Ascending aorta (tissue), 2 donors: Measurements from ENCODE around the gene EBPL. TPM values are rescaled to one million over a fixed set of nuclear protein-coding genes. Genes with fewer than 3 reads are reported as not detected.
A peak's percentile ranks its signal among the peaks of the same experiment; 100 is the strongest.

Experiments used
- DNase-seq, 2 donors: peaks; one replicate each; pipeline ENCODE4 v3.0.0-alpha.2; 2019; ENCODE audit warnings: low spot score in 2 of 2
- H3K27ac ChIP-seq, 2 donors: fragments of 200-600 bp; sonication (generic); one replicate each; pipeline ENCODE4 v1.5.1; 2016 to 2017; ENCODE audit warnings: mild to moderate bottlenecking in 1 of 2
- H3K27me3 ChIP-seq: fragments of 200-600 bp; sonication (generic); one replicate; pipeline ENCODE4 v1.5.1; 2017
- H3K36me3 ChIP-seq, 2 donors: fragments of 200-600 bp; sonication (generic); one replicate each; pipeline ENCODE4 v1.5.1; 2016
- H3K4me1 ChIP-seq, 2 donors: fragments of 200-600 bp; sonication (generic); one replicate each; pipeline ENCODE4 v1.5.1; 2016 to 2017; ENCODE audit warnings: mild to moderate bottlenecking in 1 of 2
- H3K4me3 ChIP-seq, 2 donors: fragments of 200-600 bp; sonication (generic); one replicate each; pipeline ENCODE4 v1.5.1; 2016 to 2017; ENCODE audit warnings: mild to moderate bottlenecking in 1 of 2
- H3K9me3 ChIP-seq, 2 donors: fragments of 200-600 bp; sonication (generic); one replicate each; pipeline ENCODE4 v1.5.1; 2016
- CTCF ChIP-seq, 3 experiments: fragments of 200-600 bp in 2 of 3; fragments of 450-650 bp in 1 of 3; sonication (generic) in 2 of 3; IDR thresholded peaks; one replicate each; pipeline ENCODE4 v1.5.1; 2016 to 2019; ENCODE audit warnings: antibody characterized with exemption in 3 of 3, mild to moderate bottlenecking in 1 of 3, moderate library complexity in 1 of 3
- intact Hi-C: fragments of 100-400 bp; cut with DNase I; formaldehyde crosslinking; loops from one replicate; pipeline ENCODE4 v1.15.1; 2023
- total RNA-seq: library from RNA; depleted of rRNA; stranded (reverse); fragments of >200 nt; gene quantifications from one replicate; pipeline ENCODE4 v1.1.0, GENCODE V29; 2016

EBPL gene
- total RNA-seq, 1 donor from 2014 or later, result 18.3 TPM

- intact Hi-C loops, result loop anchor here (5.0 kb wide), 1 partner anchor 194 kb away; no protein-coding TSS in a partner anchor
- H3K4me1 ChIP-seq, result no peaks in the 10 kb centered on the region
- H3K27ac ChIP-seq, result no peak overlapping the region
- no peak for DNase-seq
- no peak overlapping the region for H3K4me3 ChIP-seq
- H3K36me3 ChIP-seq, result no peaks in the 10 kb centered on the region
- no peaks in the 10 kb centered on the region for H3K9me3 ChIP-seq
- no peak for TF ChIP-seq CTCF (IDR thresholded peaks at IDR 0.05)
- H3K27me3 ChIP-seq, result no peaks in the 10 kb centered on the region
Observed at GRCh38 chr13:49653478-49653877, 37.8 kb downstream of the EBPL start.

GRCh38 chr13:49652355-49653305, 38.7 kb downstream of the EBPL start:
- Histone ChIP-seq H3K4me3 (no peak overlapping the region), H3K4me1 (no peaks in the 10 kb centered on the region), H3K36me3 (no peaks in the 10 kb centered on the region), H3K9me3 (no peaks in the 10 kb centered on the region), H3K27me3 (no peaks in the 10 kb centered on the region), H3K27ac (no peak overlapping the region)
- peak in 2 of 3 experiments; percentile 14 to 30 for TF ChIP-seq CTCF (IDR thresholded peaks at IDR 0.05)
- DNase-seq, result no peak
- intact Hi-C loops, result loop anchor here (5.0 kb wide), 1 partner anchor 195 kb away; no protein-coding TSS in a partner anchor

- H3K4me3 ChIP-seq, result no peak overlapping the region
- no peak for DNase-seq
Observed at GRCh38 chr13:49651570-49652354, 39.5 kb downstream of the EBPL start.

DNA sequence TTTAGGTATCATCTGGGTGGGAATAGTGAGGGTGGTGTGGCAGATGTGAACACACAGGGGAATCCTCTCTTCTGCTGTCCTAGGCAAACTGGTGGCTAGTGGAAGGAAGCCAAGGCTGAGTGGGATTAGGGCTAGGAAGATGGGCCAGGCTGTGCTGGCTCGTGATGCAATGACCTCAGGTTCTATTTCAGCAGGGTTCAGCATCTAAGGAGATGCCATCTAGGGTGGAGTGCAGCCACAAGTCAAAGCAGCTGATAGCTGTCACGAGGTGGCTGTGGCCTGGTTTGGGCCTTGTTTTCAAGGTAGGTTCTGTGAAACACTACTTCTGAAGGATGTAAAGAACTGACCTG, 41.3 kb downstream of the EBPL start:
- intact Hi-C loops, result loop anchor here (5.0 kb wide), 1 partner anchor 197 kb away; no protein-coding TSS in a partner anchor
- no peaks in the 10 kb centered on the region for H3K27me3 ChIP-seq
- no peak for TF ChIP-seq CTCF (IDR thresholded peaks at IDR 0.05)
- no peak for DNase-seq
- H3K36me3 ChIP-seq, result no peaks in the 10 kb centered on the region
- no peaks in the 10 kb centered on the region for H3K9me3 ChIP-seq
- no peak overlapping the region for H3K4me3 ChIP-seq
- H3K27ac ChIP-seq, result no peak overlapping the region
- H3K4me1 ChIP-seq, result no peaks in the 10 kb centered on the region

More at GRCh38 chr13:49651570-49652354, 39.5 kb downstream of the EBPL start:
- no peaks in the 10 kb centered on the region for H3K9me3 ChIP-seq
- no peak overlapping the region for H3K27ac ChIP-seq
- no peaks in the 10 kb centered on the region for H3K4me1 ChIP-seq
- H3K27me3 ChIP-seq, result no peaks in the 10 kb centered on the region
- no peak for TF ChIP-seq CTCF (IDR thresholded peaks at IDR 0.05)
- H3K36me3 ChIP-seq, result no peaks in the 10 kb centered on the region
- intact Hi-C loops, result loop anchor here (5.0 kb wide), 1 partner anchor 196 kb away; no protein-coding TSS in a partner anchor

GRCh38 chr13:49649244-49649962, 41.9 kb downstream of the EBPL start:
- Histone ChIP-seq H3K9me3 (no peaks in the 10 kb centered on the region), H3K27ac (no peak overlapping the region), H3K36me3 (no peaks in the 10 kb centered on the region), H3K4me1 (no peaks in the 10 kb centered on the region), H3K4me3 (no peak overlapping the region), H3K27me3 (no peaks in the 10 kb centered on the region)
- no peak for DNase-seq
- TF ChIP-seq CTCF (IDR thresholded peaks at IDR 0.05), result peak in 1 of 3 experiments; percentile 39
- intact Hi-C loops, result no loop called here
